WTC11 (cell line): ENCODE data around the gene PLXNB2. TPM values are rescaled to one million over a fixed set of nuclear protein-coding genes. Genes with fewer than 3 reads are reported as not detected.

ENCODE experiments used
- CTCF ChIP-seq: fragments of 200-600 bp; IDR thresholded peaks from 2 replicates; pipeline ENCODE4 v1.8.0; 2022; ENCODE audit warnings: antibody characterized with exemption
- E2F1 ChIP-seq: sonication (generic); formaldehyde crosslinking; IDR thresholded peaks from 2 replicates; pipeline ENCODE4 v1.8.0; 2022; ENCODE audit warnings: mild to moderate bottlenecking, missing genetic modification reagents
- E2F4 ChIP-seq: sonication (generic); formaldehyde crosslinking; IDR thresholded peaks from 2 replicates; pipeline ENCODE4 v1.8.1; 2022; ENCODE audit warnings: low read depth, mild to moderate bottlenecking, moderate library complexity, missing genetic modification reagents, borderline replicate concordance
- FOXJ3 ChIP-seq: sonication (generic); formaldehyde crosslinking; IDR thresholded peaks from 2 replicates; pipeline ENCODE4 v1.9.0; 2021; ENCODE audit warnings: missing genetic modification reagents, mild to moderate bottlenecking, borderline replicate concordance
- FOXK1 ChIP-seq: sonication (generic); formaldehyde crosslinking; IDR thresholded peaks from 2 replicates; pipeline ENCODE4 v1.8.0; 2022; ENCODE audit warnings: mild to moderate bottlenecking, moderate library complexity, missing genetic modification reagents
- FOXP1 ChIP-seq: sonication (generic); formaldehyde crosslinking; IDR thresholded peaks from 2 replicates; pipeline ENCODE4 v1.8.0; 2022; ENCODE audit warnings: missing genetic modification reagents, mild to moderate bottlenecking, moderate library complexity, borderline replicate concordance
- GABPB1 ChIP-seq: sonication (generic); formaldehyde crosslinking; IDR thresholded peaks from 2 replicates; pipeline ENCODE4 v1.8.1; 2023; ENCODE audit warnings: mild to moderate bottlenecking, missing genetic modification reagents
- IRF1 ChIP-seq: sonication (generic); formaldehyde crosslinking; IDR thresholded peaks from 2 replicates; pipeline ENCODE4 v1.8.0; 2023; ENCODE audit warnings: missing genetic modification reagents
- SMAD4 ChIP-seq: sonication (generic); formaldehyde crosslinking; IDR thresholded peaks from 2 replicates; pipeline ENCODE4 v1.8.0; 2022; ENCODE audit warnings: mild to moderate bottlenecking, missing genetic modification reagents
- TEAD4 ChIP-seq: sonication (generic); formaldehyde crosslinking; IDR thresholded peaks from 2 replicates; pipeline ENCODE4 v1.8.0; 2022; ENCODE audit warnings: mild to moderate bottlenecking, missing genetic modification reagents
- USF1 ChIP-seq: sonication (generic); formaldehyde crosslinking; IDR thresholded peaks from 2 replicates; pipeline ENCODE4 v1.8.0; 2022; ENCODE audit warnings: mild to moderate bottlenecking, missing genetic modification reagents
- USF2 ChIP-seq: sonication (generic); formaldehyde crosslinking; IDR thresholded peaks from 2 replicates; pipeline ENCODE4 v1.8.1; 2023; ENCODE audit warnings: mild to moderate bottlenecking, missing genetic modification reagents, moderate library complexity
- ZMAT4 ChIP-seq: fragments of 250-450 bp; sonication (Bioruptor Pico); IDR thresholded peaks from 2 replicates; pipeline ENCODE4 v1.9.0; 2021; ENCODE audit warnings: mild to moderate bottlenecking
- ZNF121 ChIP-seq: sonication (generic); formaldehyde crosslinking; IDR thresholded peaks from 2 replicates; pipeline ENCODE4 v1.8.0; 2023; ENCODE audit warnings: missing genetic modification reagents
- ZNF317 ChIP-seq: sonication (generic); formaldehyde crosslinking; IDR thresholded peaks from 2 replicates; pipeline ENCODE4 v1.8.1; 2023; ENCODE audit warnings: low read depth, mild to moderate bottlenecking, moderate library complexity, missing genetic modification reagents, borderline replicate concordance
- ZNF512 ChIP-seq: sonication (generic); formaldehyde crosslinking; IDR thresholded peaks from 2 replicates; pipeline ENCODE4 v1.8.1; 2022; ENCODE audit warnings: missing genetic modification reagents, borderline replicate concordance
- ZNF532 ChIP-seq: fragments of 250-450 bp; sonication (Bioruptor Pico); IDR thresholded peaks from 2 replicates; pipeline ENCODE4 v1.9.0; 2021; ENCODE audit warnings: mild to moderate bottlenecking, borderline replicate concordance
- ZNF671 ChIP-seq: fragments of 250-450 bp; sonication (Bioruptor Pico); IDR thresholded peaks from 2 replicates; pipeline ENCODE4 v1.8.0; 2021; ENCODE audit warnings: mild to moderate bottlenecking
- ZSCAN18 ChIP-seq: fragments of 250-450 bp; sonication (Bioruptor Pico); IDR thresholded peaks from 2 replicates; pipeline ENCODE4 v2.1.2; 2022; ENCODE audit warnings: mild to moderate bottlenecking, moderate library complexity
- total RNA-seq: library from RNA; stranded (reverse); gene quantifications from 3 replicates; pipeline ENCODE4 v1.2.3, GENCODE V29; 2021

Gene PLXNB2
- total RNA-seq, 1 experiment from 2014 or later: 113 TPM

GRCh38 chr22:50326956-50327710 is 19.7 kb upstream of the PLXNB2 start, which contains the start of gene DENND6B (continued):
- TF ChIP-seq ZNF512 (CRISPR knock-in tag) (no peak), FOXK1 (CRISPR knock-in tag) (no peak), IRF1 (CRISPR knock-in tag) (no peak), USF1 (CRISPR knock-in tag) (no peak), ZSCAN18 (CRISPR knock-in tag) (no peak), FOXJ3 (CRISPR knock-in tag) (no peak), FOXP1 (CRISPR knock-in tag) (0 out of 2 replicates have a peak, but pooled peaks have one; percentile 8), ZNF317 (CRISPR knock-in tag) (no peak), SMAD4 (CRISPR knock-in tag) (no peak), ZNF532 (CRISPR knock-in tag) (no peak), GABPB1 (CRISPR knock-in tag) (peak; percentile 66; the same call in 1 of the 2 replicates), ZMAT4 (CRISPR knock-in tag) (no peak), ZNF671 (CRISPR knock-in tag) (no peak), TEAD4 (CRISPR knock-in tag) (no peak), ZNF121 (CRISPR knock-in tag) (no peak), E2F1 (no peak), CTCF (peak; percentile 33; the same call in 1 of the 2 replicates), USF2 (CRISPR knock-in tag) (peak; percentile 31; the same call in 1 of the 2 replicates), E2F4 (peak; percentile 48; the same call in 1 of the 2 replicates)
